Parathyroid adenoma (tissue), 2 donors: ENCODE results near the gene ABHD6.
A peak's percentile ranks its signal among the peaks of the same experiment; 100 is the strongest.
"Not testable (repeated sequence)": the region's sequence is repeated elsewhere in the genome, so short reads cannot be mapped to it uniquely, and the experiment has no call there.

Experiments
- H2AFZ ChIP-seq: fragments of 300-600 bp; sonication (generic); one replicate; pipeline ENCODE4 v1.7.0; 2017; ENCODE audit warnings: antibody characterized with exemption, mild to moderate bottlenecking
- H3K27ac ChIP-seq: fragments of 300-600 bp; sonication (generic); one replicate; pipeline ENCODE4 v1.7.0; 2017
- H3K27me3 ChIP-seq: fragments of 300-600 bp; sonication (generic); one replicate; pipeline ENCODE4 v1.7.0; 2017; ENCODE audit warnings: low read length; ENCODE audit not compliant: control insufficient read depth, insufficient read depth
- H3K36me3 ChIP-seq: fragments of 300-600 bp; sonication (generic); one replicate; pipeline ENCODE4 v1.7.0; 2017; ENCODE audit warnings: low read length; ENCODE audit not compliant: control insufficient read depth, insufficient read depth
- H3K4me1 ChIP-seq: fragments of 300-600 bp; sonication (generic); one replicate; pipeline ENCODE4 v1.7.0; 2017; ENCODE audit warnings: control low read depth
- H3K4me2 ChIP-seq: fragments of 300-600 bp; sonication (generic); one replicate; pipeline ENCODE4 v1.7.0; 2017; ENCODE audit warnings: low read length
- H3K4me3 ChIP-seq: fragments of 300-600 bp; sonication (generic); one replicate; pipeline ENCODE4 v1.7.0; 2017; ENCODE audit warnings: low read depth, low read length
- H3K79me2 ChIP-seq: fragments of 300-600 bp; sonication (generic); one replicate; pipeline ENCODE4 v1.7.0; 2017; ENCODE audit warnings: control low read depth
- H3K9ac ChIP-seq: fragments of 300-600 bp; sonication (generic); one replicate; pipeline ENCODE4 v1.7.0; 2017; ENCODE audit warnings: mild to moderate bottlenecking
- H3K9me3 ChIP-seq: fragments of 300-600 bp; sonication (generic); one replicate; pipeline ENCODE4 v1.7.0; 2017; ENCODE audit warnings: low read length; ENCODE audit not compliant: control insufficient read depth
- CTCF ChIP-seq: fragments of 300-600 bp; sonication (generic); IDR thresholded peaks from one replicate; pipeline ENCODE4 v1.7.0; 2017; ENCODE audit warnings: antibody characterized with exemption, mild to moderate bottlenecking
- donor health status: primary hyperparathyroidism.

ABHD6 gene

DNA sequence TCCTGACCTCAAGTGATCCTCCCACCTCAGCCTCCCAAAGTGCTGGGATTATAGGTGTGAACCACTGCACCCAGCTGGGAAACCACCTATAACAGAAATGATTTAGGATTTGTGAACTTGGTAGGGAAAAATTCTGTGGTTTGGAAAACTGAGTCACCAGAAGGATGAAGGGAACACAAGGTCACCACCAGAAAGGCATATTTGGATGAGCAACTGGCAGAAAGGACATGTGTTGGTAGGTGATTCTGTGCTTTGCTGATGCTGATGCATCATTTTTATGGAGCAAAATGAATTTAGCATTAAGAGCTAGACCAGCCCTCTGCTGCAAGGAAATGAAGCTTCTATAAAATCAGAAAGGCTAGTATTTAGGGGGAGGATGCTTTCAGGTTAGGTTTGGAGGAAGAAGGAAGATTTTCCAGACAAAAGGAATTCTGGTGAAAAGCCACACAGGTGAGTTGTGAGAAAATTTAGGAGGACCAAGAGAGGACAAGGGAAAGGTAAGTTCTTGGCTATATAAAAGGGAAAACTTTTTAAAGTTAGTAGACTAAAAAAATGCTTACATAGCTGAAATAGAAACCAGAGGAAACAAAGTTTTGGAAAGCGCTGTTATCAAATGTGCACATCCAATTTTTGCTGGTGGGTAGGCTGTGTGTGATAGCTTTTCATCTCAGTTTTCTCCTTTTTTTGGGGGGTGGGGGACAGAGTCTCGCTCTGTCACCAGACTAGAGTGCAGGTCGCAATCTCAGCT is 98.7 kb downstream of the ABHD6 start:
- peaks cover 53% of the 10 kb centered on the region for H3K79me2 ChIP-seq
- peaks cover 25% of the 10 kb centered on the region for H3K4me1 ChIP-seq
- H3K9ac ChIP-seq = no peak overlapping the region
- no peak for TF ChIP-seq CTCF
- H3K27me3 ChIP-seq = no peaks in the 10 kb centered on the region
- H3K36me3 ChIP-seq = no peaks in the 10 kb centered on the region
- no peak overlapping the region for H2AFZ ChIP-seq
- peak overlapping the region; percentile 47 for H3K27ac ChIP-seq
- no peak overlapping the region for H3K4me3 ChIP-seq
- peak overlapping the region; percentile 13 for H3K4me2 ChIP-seq
- no peaks in the 10 kb centered on the region for H3K9me3 ChIP-seq

DNA sequence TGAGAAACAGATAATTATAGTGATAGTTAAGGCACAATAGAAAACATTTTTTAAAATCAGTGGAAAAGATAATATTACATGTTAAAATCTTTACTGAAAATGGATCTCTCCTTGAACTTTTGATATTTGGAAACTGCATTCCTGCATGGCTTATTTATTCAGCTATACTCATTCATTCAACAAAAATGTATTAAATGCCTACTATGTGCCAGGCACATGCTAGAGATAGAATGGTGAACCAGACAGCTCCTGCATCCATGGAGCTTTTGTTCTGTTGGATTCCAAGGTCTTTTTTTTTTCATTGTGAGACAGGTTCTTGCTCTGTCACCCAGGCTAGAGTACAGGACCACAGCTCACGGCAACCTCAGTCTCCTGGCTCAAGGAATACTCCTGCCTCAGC is 99.6 kb downstream of the ABHD6 start:
- TF ChIP-seq CTCF = no peak
- Histone ChIP-seq H3K4me2 (no peak overlapping the region), H3K9me3 (no peaks in the 10 kb centered on the region), H3K27me3 (no peaks in the 10 kb centered on the region), H2AFZ (no peak overlapping the region), H3K4me1 (peaks cover 17% of the 10 kb centered on the region), H3K27ac (no peak overlapping the region), H3K36me3 (no peaks in the 10 kb centered on the region), H3K79me2 (peaks cover 60% of the 10 kb centered on the region), H3K4me3 (no peak overlapping the region), H3K9ac (no peak overlapping the region)

GRCh38 chr3:58339146-58339545 is 101.6 kb downstream of the ABHD6 start:
- H2AFZ ChIP-seq, H3K4me2 ChIP-seq, H3K9me3 ChIP-seq, H3K4me3 ChIP-seq, H3K9ac ChIP-seq, H3K36me3 ChIP-seq, H3K27ac ChIP-seq, H3K27me3 ChIP-seq: not testable (repeated sequence)
- H3K4me1 ChIP-seq = peaks cover 20% of the 10 kb centered on the region
- peaks cover 71% of the 10 kb centered on the region for H3K79me2 ChIP-seq

DNA sequence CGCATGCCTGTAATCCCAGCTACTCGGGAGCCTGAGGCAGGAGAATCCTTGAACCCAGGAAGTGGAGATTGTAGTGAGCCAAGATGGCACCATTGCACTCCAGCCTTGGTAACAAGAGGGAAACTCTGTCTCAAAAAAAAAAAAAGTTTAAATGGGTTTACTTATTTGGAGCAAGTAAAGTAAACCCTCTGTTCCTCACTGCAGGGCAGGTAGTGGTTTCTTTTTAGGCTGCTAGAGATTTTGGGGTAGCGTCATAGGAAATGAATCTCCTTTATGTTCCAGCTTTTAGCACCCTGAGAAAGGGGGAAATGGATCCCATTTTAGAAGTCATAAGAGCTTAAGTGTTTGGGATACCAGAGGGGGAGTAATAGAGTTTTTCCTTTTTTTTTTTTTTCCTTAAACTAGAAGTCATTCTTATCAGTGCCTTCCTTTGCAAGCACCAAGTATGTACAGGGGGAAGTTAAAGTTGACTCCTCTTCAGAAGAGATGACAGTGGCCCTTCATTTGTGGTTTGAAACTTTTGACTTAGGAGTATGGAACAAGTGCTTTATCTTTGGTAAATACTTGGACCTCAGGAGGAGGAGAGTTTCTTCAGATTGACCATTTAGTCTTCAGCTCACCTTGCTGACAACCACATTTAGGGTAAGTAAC is 103.1 kb downstream of the ABHD6 start:
- Histone ChIP-seq H3K9ac (no peak overlapping the region), H3K4me3 (no peak overlapping the region), H3K4me2 (no peak overlapping the region), H3K79me2 (peaks cover 75% of the 10 kb centered on the region), H3K9me3 (no peaks in the 10 kb centered on the region), H3K27ac (no peak overlapping the region), H2AFZ (no peak overlapping the region), H3K36me3 (no peaks in the 10 kb centered on the region), H3K27me3 (no peaks in the 10 kb centered on the region), H3K4me1 (peaks cover 10% of the 10 kb centered on the region)
- no peak for TF ChIP-seq CTCF

GRCh38 chr3:58341376-58341775 is 103.8 kb downstream of the ABHD6 start:
- no peaks in the 10 kb centered on the region for H3K9me3 ChIP-seq
- no peaks in the 10 kb centered on the region for H3K36me3 ChIP-seq
- TF ChIP-seq CTCF = no peak
- H3K4me3 ChIP-seq = no peak overlapping the region
- no peak overlapping the region for H3K4me2 ChIP-seq
- peaks cover 7% of the 10 kb centered on the region for H3K4me1 ChIP-seq
- H3K27me3 ChIP-seq = no peaks in the 10 kb centered on the region
- no peak overlapping the region for H3K9ac ChIP-seq
- no peak overlapping the region for H2AFZ ChIP-seq
- H3K79me2 ChIP-seq = peaks cover 77% of the 10 kb centered on the region
- no peak overlapping the region for H3K27ac ChIP-seq
